Parathyroid adenoma (tissue), 2 donors: ENCODE measurements around the gene GXYLT2.

Source experiments
- H2AFZ ChIP-seq: fragments of 300-600 bp; sonication (generic); one replicate; pipeline ENCODE4 v1.7.0; 2017; ENCODE audit warnings: antibody characterized with exemption, mild to moderate bottlenecking
- H3K27ac ChIP-seq: fragments of 300-600 bp; sonication (generic); one replicate; pipeline ENCODE4 v1.7.0; 2017
- H3K27me3 ChIP-seq: fragments of 300-600 bp; sonication (generic); one replicate; pipeline ENCODE4 v1.7.0; 2017; ENCODE audit warnings: low read length; ENCODE audit not compliant: control insufficient read depth, insufficient read depth
- H3K36me3 ChIP-seq: fragments of 300-600 bp; sonication (generic); one replicate; pipeline ENCODE4 v1.7.0; 2017; ENCODE audit warnings: low read length; ENCODE audit not compliant: control insufficient read depth, insufficient read depth
- H3K4me1 ChIP-seq: fragments of 300-600 bp; sonication (generic); one replicate; pipeline ENCODE4 v1.7.0; 2017; ENCODE audit warnings: control low read depth
- H3K4me2 ChIP-seq: fragments of 300-600 bp; sonication (generic); one replicate; pipeline ENCODE4 v1.7.0; 2017; ENCODE audit warnings: low read length
- H3K4me3 ChIP-seq: fragments of 300-600 bp; sonication (generic); one replicate; pipeline ENCODE4 v1.7.0; 2017; ENCODE audit warnings: low read depth, low read length
- H3K79me2 ChIP-seq: fragments of 300-600 bp; sonication (generic); one replicate; pipeline ENCODE4 v1.7.0; 2017; ENCODE audit warnings: control low read depth
- H3K9ac ChIP-seq: fragments of 300-600 bp; sonication (generic); one replicate; pipeline ENCODE4 v1.7.0; 2017; ENCODE audit warnings: mild to moderate bottlenecking
- H3K9me3 ChIP-seq: fragments of 300-600 bp; sonication (generic); one replicate; pipeline ENCODE4 v1.7.0; 2017; ENCODE audit warnings: low read length; ENCODE audit not compliant: control insufficient read depth
- TF ChIP-seq, protein P1 (sequence below): fragments of 300-600 bp; sonication (generic); IDR thresholded peaks from one replicate; pipeline ENCODE4 v1.7.0; 2017; ENCODE audit warnings: antibody characterized with exemption, mild to moderate bottlenecking
- donor health status: primary hyperparathyroidism.

GXYLT2 gene

DNA sequence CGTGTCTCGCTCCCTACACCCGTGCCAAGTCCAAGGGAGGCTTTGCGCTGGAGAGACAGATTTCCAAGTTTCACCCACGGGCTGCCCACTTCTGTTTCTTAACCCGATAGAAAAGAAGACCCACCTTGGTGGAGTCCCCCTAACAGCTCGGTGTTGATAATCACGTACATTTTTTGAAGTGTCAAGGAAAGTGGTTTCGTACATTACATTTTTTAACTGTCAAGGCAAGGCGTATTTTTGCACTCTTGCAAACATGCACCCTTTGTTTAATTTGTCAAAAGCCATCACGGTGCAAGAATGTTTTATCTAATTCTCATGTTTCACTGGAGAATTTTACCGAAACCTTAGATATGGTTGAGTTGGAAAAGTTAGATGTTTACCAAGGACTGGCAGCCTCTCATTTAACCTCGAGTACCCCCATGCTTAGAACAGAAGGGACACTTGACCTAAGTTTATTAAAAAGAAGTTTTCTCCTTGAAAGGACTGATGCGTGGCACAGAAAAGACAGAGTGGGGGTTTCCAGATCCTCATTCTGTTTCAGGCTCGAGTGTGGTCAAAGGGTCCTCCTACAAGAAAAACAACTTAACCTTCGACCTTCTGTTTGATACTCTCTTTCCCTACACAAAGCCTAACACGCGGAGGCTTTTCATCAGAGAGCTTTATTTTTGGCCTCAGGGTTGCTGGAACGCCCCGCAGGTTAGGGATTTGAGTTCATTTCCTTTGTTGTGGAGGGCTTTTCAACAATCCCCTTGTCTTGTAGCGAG lies 882 bp downstream of the GXYLT2 start:
- no peaks in the 10 kb centered on the region for H3K9me3 ChIP-seq
- TF ChIP-seq, protein P1, sequence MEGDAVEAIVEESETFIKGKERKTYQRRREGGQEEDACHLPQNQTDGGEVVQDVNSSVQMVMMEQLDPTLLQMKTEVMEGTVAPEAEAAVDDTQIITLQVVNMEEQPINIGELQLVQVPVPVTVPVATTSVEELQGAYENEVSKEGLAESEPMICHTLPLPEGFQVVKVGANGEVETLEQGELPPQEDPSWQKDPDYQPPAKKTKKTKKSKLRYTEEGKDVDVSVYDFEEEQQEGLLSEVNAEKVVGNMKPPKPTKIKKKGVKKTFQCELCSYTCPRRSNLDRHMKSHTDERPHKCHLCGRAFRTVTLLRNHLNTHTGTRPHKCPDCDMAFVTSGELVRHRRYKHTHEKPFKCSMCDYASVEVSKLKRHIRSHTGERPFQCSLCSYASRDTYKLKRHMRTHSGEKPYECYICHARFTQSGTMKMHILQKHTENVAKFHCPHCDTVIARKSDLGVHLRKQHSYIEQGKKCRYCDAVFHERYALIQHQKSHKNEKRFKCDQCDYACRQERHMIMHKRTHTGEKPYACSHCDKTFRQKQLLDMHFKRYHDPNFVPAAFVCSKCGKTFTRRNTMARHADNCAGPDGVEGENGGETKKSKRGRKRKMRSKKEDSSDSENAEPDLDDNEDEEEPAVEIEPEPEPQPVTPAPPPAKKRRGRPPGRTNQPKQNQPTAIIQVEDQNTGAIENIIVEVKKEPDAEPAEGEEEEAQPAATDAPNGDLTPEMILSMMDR, result no peak
- no peaks in the 10 kb centered on the region for H3K79me2 ChIP-seq
- H3K27ac ChIP-seq, result peak overlapping the region; percentile 42
- H2AFZ ChIP-seq, result peak overlapping the region; percentile 72
- no peak overlapping the region for H3K9ac ChIP-seq
- H3K4me2 ChIP-seq, result peak overlapping the region; percentile 69
- peak overlapping the region; percentile 62 for H3K4me3 ChIP-seq
- H3K4me1 ChIP-seq, result peaks cover 18% of the 10 kb centered on the region
- H3K36me3 ChIP-seq, result no peaks in the 10 kb centered on the region
- no peaks in the 10 kb centered on the region for H3K27me3 ChIP-seq

DNA sequence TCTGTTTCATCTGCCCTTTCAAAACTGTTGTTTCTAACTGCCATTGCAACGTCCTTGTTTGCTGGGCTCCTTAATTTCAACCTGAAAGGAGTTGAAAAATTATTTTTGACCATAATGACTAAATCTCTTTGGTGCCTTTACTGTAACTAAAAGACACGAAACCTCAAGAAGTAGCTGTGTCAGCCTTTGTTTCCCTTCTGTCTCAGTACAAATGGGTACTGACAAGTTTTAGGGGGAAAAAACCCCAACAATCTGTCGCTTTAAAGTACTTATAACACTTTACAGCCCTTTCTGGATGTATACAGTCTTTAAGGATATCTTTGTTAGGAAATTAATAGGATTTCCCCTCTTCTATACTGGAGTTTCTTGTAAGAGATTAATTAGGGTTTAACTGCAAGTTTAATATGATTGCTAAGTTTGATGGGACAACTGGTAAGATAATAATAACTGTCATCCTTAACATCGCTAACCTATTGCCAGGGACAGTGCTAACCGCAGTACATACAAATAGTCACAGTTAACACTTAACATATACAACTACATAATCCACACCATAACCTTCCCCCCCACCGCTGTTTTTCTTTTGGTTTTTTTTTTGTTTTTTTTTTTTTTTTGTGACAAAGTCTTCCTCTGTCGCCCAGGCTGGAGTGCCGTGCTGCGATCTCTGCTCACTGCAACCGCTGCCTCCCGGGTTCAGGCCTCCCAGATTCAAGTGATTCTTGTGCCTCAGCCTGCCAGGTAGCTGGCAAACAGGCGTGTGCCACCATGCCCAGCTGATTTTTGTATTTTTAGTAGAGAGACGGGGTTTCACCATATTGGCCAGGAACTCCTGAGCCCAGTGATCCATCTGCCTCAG lies 1.7 kb downstream of the GXYLT2 start:
- Histone ChIP-seq H3K4me2 (peak overlapping the region; percentile 69), H3K36me3 (no peaks in the 10 kb centered on the region), H3K27me3 (no peaks in the 10 kb centered on the region), H3K9ac (no peak overlapping the region), H3K27ac (peak overlapping the region; percentile 42), H2AFZ (peak overlapping the region; percentile 72), H3K79me2 (no peaks in the 10 kb centered on the region), H3K4me3 (peak overlapping the region; percentile 62), H3K9me3 (no peaks in the 10 kb centered on the region), H3K4me1 (peaks cover 18% of the 10 kb centered on the region)
- TF ChIP-seq, protein P1, result no peak

DNA sequence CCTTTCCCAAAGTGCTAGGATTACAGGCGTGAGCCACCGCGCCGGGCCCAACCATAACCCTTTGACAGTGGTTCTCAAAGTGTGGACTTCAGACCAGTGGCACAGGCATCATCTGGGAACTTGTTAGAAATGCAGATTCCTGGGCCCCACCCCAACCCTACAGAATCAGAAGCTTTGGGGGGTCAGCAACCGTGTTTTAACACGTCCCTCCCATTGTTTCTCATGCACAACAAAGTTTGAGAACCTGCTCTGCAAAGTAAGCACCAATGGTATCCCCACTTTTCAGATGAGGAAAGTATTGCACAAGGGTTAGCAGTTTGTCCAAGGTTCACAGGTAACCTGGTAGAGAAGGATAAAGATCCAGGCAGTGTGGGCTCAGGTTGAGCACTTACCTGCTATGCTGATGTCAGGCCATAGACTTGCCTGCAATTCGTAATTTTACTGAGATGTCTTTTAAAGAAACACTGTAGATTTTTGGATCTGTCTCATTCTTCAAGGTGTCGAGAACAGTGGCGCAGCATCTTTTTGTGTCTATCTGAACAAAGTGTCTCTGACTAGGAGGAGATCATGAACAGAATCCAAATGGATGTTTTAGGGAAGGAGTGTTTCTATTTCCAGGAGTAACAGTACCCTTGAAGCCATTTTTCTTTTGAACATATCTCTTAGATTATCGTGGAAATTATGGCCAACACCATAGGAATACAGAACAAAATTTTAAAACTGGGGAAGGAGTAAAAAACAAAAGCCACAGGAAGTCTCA lies 2.5 kb downstream of the GXYLT2 start:
- no peaks in the 10 kb centered on the region for H3K79me2 ChIP-seq
- no peak overlapping the region for H3K27ac ChIP-seq
- H3K27me3 ChIP-seq, result no peaks in the 10 kb centered on the region
- no peaks in the 10 kb centered on the region for H3K9me3 ChIP-seq
- no peak overlapping the region for H3K9ac ChIP-seq
- H2AFZ ChIP-seq, result peak overlapping the region; percentile 65
- H3K4me3 ChIP-seq, result no peak overlapping the region
- H3K36me3 ChIP-seq, result no peaks in the 10 kb centered on the region
- H3K4me1 ChIP-seq, result peaks cover 18% of the 10 kb centered on the region
- no peak overlapping the region for H3K4me2 ChIP-seq
- TF ChIP-seq, protein P1, result no peak

DNA sequence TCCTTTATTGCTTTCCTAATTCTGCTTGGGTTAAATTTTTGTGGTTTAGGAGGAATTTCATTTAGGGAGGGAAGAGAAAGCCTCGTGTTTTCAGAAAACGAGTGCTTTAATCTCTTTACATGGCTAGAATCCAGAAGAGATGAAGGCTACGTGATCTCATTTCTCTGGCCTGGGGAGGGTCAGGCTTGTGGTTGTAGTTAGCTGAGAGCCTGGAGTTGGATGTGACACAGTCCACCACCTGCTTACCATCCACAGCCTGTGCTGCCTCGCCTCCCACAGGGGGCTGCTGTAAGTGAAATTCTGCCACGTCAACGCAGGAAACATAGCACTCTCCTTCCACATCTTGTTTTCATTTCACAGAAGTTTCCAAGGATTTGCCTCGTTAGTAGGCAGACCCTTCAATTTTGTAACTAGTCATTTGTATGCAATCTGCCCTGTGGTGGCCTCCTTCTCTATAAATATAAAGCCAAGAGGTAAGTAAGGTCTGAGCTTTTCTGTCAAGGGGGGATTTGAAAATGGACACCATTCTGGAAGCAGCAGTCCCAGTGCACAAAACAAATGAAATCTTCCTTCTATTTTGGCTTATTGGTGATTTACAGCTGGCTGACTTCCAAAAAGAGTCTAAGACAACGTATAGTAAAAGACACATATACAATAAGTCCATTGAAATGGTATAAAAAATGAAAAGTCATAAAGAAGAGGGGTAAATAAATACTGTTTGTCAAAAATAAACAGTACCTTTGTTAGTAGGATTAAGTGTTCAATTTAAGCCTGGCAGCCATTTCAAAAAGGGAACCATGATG lies 3.4 kb downstream of the GXYLT2 start:
- Histone ChIP-seq H3K27ac (no peak overlapping the region), H3K4me3 (no peak overlapping the region), H3K9me3 (no peaks in the 10 kb centered on the region), H3K36me3 (no peaks in the 10 kb centered on the region), H3K4me2 (no peak overlapping the region), H3K4me1 (peaks cover 18% of the 10 kb centered on the region), H3K79me2 (no peaks in the 10 kb centered on the region), H2AFZ (peak overlapping the region; percentile 65), H3K27me3 (no peaks in the 10 kb centered on the region), H3K9ac (no peak overlapping the region)
- TF ChIP-seq, protein P1, result no peak
